B cell (primary cell): ENCODE data around the gene ASB7. TPM values are rescaled to one million over a fixed set of nuclear protein-coding genes. Genes with fewer than 3 reads are reported as not detected.

Experiments
- ATAC-seq: fragments of 200-7000 bp; cut with Tn5 transposase; one replicate; pipeline ENCODE4 v1.10.0; 2021; ENCODE audit warnings: low read depth, mild to moderate bottlenecking, moderate number of reproducible peaks, moderate library complexity
- CTCF ChIA-PET: fragments of 350-600 bp; sonication (Branson Sonifier 250); formaldehyde crosslinking; loops from one replicate; lab custom pipeline; 2021; ENCODE audit warnings: antibody characterized with exemption, inconsistent platforms; lab: Charles Lee
- POLR2A ChIA-PET: fragments of 350-600 bp; sonication (Branson Sonifier 250); formaldehyde crosslinking; loops from one replicate; lab custom pipeline; 2021; ENCODE audit warnings: antibody characterized with exemption; lab: Charles Lee
- DNase-seq: peaks from one replicate; pipeline ENCODE4 v3.0.0; 2013
- H2AFZ ChIP-seq: 2 replicates; pipeline ENCODE4 v1.6.1; 2012; ENCODE audit warnings: mild to moderate bottlenecking, low read depth, low read length; ENCODE audit not compliant: insufficient read depth, poor library complexity, severe bottlenecking
- H3K27ac ChIP-seq, 2 donors: 1 replicate in 1 of 2; 2 replicates in 1 of 2; pipeline ENCODE4 v1.5.1; 2012 to 2013; ENCODE audit warnings: low read length in 2 of 2, mild to moderate bottlenecking in 2 of 2, moderate library complexity in 1 of 2
- H3K27me3 ChIP-seq, 4 experiments: fragments of 200-600 bp in 1 of 4; sonication (generic) in 1 of 4; replicated peaks in 1 of 4; 1 replicate in 2 of 4; 2 replicates in 2 of 4; pipeline versions ENCODE4 v1.6.1 to v1.7.0; 2013 to 2016; ENCODE audit warnings: low read length in 3 of 4, mild to moderate bottlenecking in 2 of 4, mixed read lengths in 1 of 4, moderate library complexity in 1 of 4; ENCODE audit not compliant: insufficient read depth in 4 of 4, control insufficient read depth in 3 of 4; ENCODE audit errors: control extremely low read depth in 1 of 4
- H3K36me3 ChIP-seq, 2 experiments: replicated peaks in 1 of 2; 1 replicate in 1 of 2; 2 replicates in 1 of 2; pipeline versions ENCODE4 v1.6.1 to v1.7.1; 2013; ENCODE audit warnings: low read length in 1 of 2; ENCODE audit not compliant: insufficient read depth in 2 of 2, control insufficient read depth in 1 of 2; ENCODE audit errors: control extremely low read depth in 1 of 2, extremely low read depth in 1 of 2
- H3K4me1 ChIP-seq, 2 donors: fragments of 200-600 bp in 1 of 2; sonication (generic) in 1 of 2; 1 replicate in 1 of 2; 2 replicates in 1 of 2; pipeline versions ENCODE4 v1.5.1 to v1.6.1; 2013 to 2017; ENCODE audit warnings: low read length in 2 of 2; ENCODE audit not compliant: control insufficient read depth in 2 of 2, insufficient read depth in 2 of 2
- H3K4me2 ChIP-seq: replicated peaks from 2 replicates; pipeline ENCODE3; 2012; ENCODE audit warnings: mild to moderate bottlenecking, low read depth, low read length; ENCODE audit not compliant: poor library complexity, severe bottlenecking
- H3K4me3 ChIP-seq, 5 experiments: fragments of 200-600 bp in 1 of 5; sonication (generic) in 1 of 5; 1 replicate in 3 of 5; 2 replicates in 2 of 5; pipeline versions ENCODE4 v1.5.1 to v1.7.0; 2011 to 2016; ENCODE audit warnings: low read length in 4 of 5, mild to moderate bottlenecking in 4 of 5, low read depth in 2 of 5, control low read depth in 1 of 5, moderate library complexity in 1 of 5; ENCODE audit not compliant: insufficient read depth in 1 of 5; ENCODE audit errors: control extremely low read depth in 1 of 5, extremely low read depth in 1 of 5
- H3K79me2 ChIP-seq: fragments of 200-600 bp; sonication (generic); one replicate; pipeline ENCODE4 v1.6.0; 2016; ENCODE audit warnings: low read length; ENCODE audit not compliant: control insufficient read depth, insufficient read depth
- H3K9ac ChIP-seq: fragments of 200-600 bp; sonication (generic); 2 replicates; pipeline ENCODE4 v1.6.1; 2017; ENCODE audit warnings: mild to moderate bottlenecking, low read length, moderate library complexity
- H3K9me3 ChIP-seq, 3 donors: one replicate each; pipeline versions ENCODE4 v1.6.1 to v1.7.1; 2013; ENCODE audit warnings: low read length in 2 of 3; ENCODE audit not compliant: control insufficient read depth in 2 of 3, insufficient read depth in 1 of 3; ENCODE audit errors: control extremely low read depth in 1 of 3
- H4K20me1 ChIP-seq: 2 replicates; pipeline ENCODE4 v1.6.0; 2012; ENCODE audit warnings: mild to moderate bottlenecking, low read length; ENCODE audit not compliant: insufficient read depth, control insufficient read depth, poor library complexity, severe bottlenecking
- H3K27ac Mint-ChIP-seq: one replicate; pipeline ENCODE4 v1.8.0; 2021; ENCODE audit warnings: mixed read lengths
- H3K27me3 Mint-ChIP-seq: one replicate; pipeline ENCODE4 v1.8.0; 2021; ENCODE audit warnings: mixed read lengths
- H3K4me1 Mint-ChIP-seq: one replicate; pipeline ENCODE4 v1.8.0; 2021; ENCODE audit warnings: mixed read lengths
- H3K4me3 Mint-ChIP-seq: one replicate; pipeline ENCODE4 v1.8.0; 2021; ENCODE audit warnings: mixed read lengths
- H3K9me3 Mint-ChIP-seq: one replicate; pipeline ENCODE4 v1.8.0; 2022; ENCODE audit warnings: mixed read lengths; ENCODE audit not compliant: insufficient read depth
- CTCF ChIP-seq: fragments of 200-600 bp; IDR thresholded peaks from one replicate; pipeline ENCODE4 v1.8.0; 2022; ENCODE audit warnings: antibody characterized with exemption, mild to moderate bottlenecking
- EZH2 ChIP-seq: IDR thresholded peaks from 2 replicates; pipeline ENCODE4 v1.6.1; 2012; ENCODE audit warnings: borderline replicate concordance, low read depth, mild to moderate bottlenecking, moderate library complexity, low read length; ENCODE audit not compliant: insufficient read depth, poor library complexity, severe bottlenecking
- WGBS: methylation state at CpG from one replicate; pipeline ENCODE4 v1.1.5; 2013; ENCODE audit warnings: missing lambda C conversion rate; ENCODE audit not compliant: insufficient coverage; 5-methylcytosine and 5-hydroxymethylcytosine counted together
- intact Hi-C: fragments of 100-400 bp; cut with micrococcal nuclease; formaldehyde crosslinking; loops from one replicate; pipeline ENCODE4 v1.10.0; 2022
- polyA plus RNA-seq: library from polyadenylated mRNA; depleted of rRNA; stranded (reverse); fragments of >200 nt; gene quantifications from 2 replicates; pipeline ENCODE4 v1.2.3, GENCODE V29; 2012
- total RNA-seq, 2 donors: library from RNA; stranded (reverse); fragments of 120-200 nt in 1 of 2; gene quantifications; 1 replicate in 1 of 2; 2 replicates in 1 of 2; pipeline versions ENCODE4 v1.2.3 to v1.2.4, GENCODE V29; 2013 to 2022

Gene ASB7
- total and polyA plus RNA-seq, 2 donors (not counting 1 experiment from before 2014, with no cell fraction given), result 12.1 to 25.0 TPM

- no peak overlapping the region for H3K4me2 ChIP-seq
- 69% methylated on average over 2 of the region's 2 CpGs for WGBS
- no peak overlapping the region for H3K27ac Mint-ChIP-seq
Measured at GRCh38 chr15:100559330-100559729, 43.1 kb upstream of the ASB7 start.

GRCh38 chr15:100560323-100560722 lies 42.1 kb upstream of the ASB7 start:
- Histone ChIP-seq H3K27ac (no peak overlapping the region), H2AFZ (no peak overlapping the region), H3K36me3 (no peaks in the 10 kb centered on the region), H3K4me2 (no peak overlapping the region), H3K9ac (no peak overlapping the region), H3K4me1 (no peaks in the 10 kb centered on the region), H3K9me3 (peaks cover 0 to 3% (median 0%) of the 10 kb centered on the region in 3 donors), H3K27me3 (no peaks in the 10 kb centered on the region), H3K4me3 (no peak overlapping the region), H3K79me2 (no peaks in the 10 kb centered on the region), H4K20me1 (no peaks in the 10 kb centered on the region)
- no peak overlapping the region for H3K27ac Mint-ChIP-seq
- POLR2A ChIA-PET, result interaction anchor here (0.7 kb wide), 1 partner anchor 245 kb away, joined by 3 read pairs; no protein-coding TSS in a partner anchor
- no peak overlapping the region for H3K4me3 Mint-ChIP-seq
- CTCF ChIA-PET, result interaction anchor here (0.7 to 0.9 kb wide), 2 partner anchors 12 to 35 kb away, joined by 3 read pairs; no protein-coding TSS in a partner anchor
- no peak for ATAC-seq
- no peak for DNase-seq
- H3K4me1 Mint-ChIP-seq, result no peaks in the 10 kb centered on the region
- H3K27me3 Mint-ChIP-seq, result no peaks in the 10 kb centered on the region
- TF ChIP-seq EZH2 (no peak), CTCF (no peak)
- H3K9me3 Mint-ChIP-seq, result no peaks in the 10 kb centered on the region
- intact Hi-C loops, result no loop called here

More at GRCh38 chr15:100559330-100559729, 43.1 kb upstream of the ASB7 start:
- TF ChIP-seq EZH2 (no peak), CTCF (no peak)
- no peak overlapping the region for H3K4me3 Mint-ChIP-seq
- H3K4me3 ChIP-seq, result no peak overlapping the region
- H3K4me1 Mint-ChIP-seq, result no peaks in the 10 kb centered on the region
- POLR2A ChIA-PET, result no interaction called here
- no peak overlapping the region for H2AFZ ChIP-seq
- intact Hi-C loops, result no loop called here
- H3K36me3 ChIP-seq, result no peaks in the 10 kb centered on the region
- peaks cover 0 to 3% (median 0%) of the 10 kb centered on the region in 3 donors for H3K9me3 ChIP-seq
- ATAC-seq, result no peak
- no peak overlapping the region for H3K27ac ChIP-seq
- no peaks in the 10 kb centered on the region for H3K4me1 ChIP-seq
- H3K79me2 ChIP-seq, result no peaks in the 10 kb centered on the region
- H3K27me3 Mint-ChIP-seq, result no peaks in the 10 kb centered on the region
- CTCF ChIA-PET, result no interaction called here
- no peak overlapping the region for H3K9ac ChIP-seq
- no peak for DNase-seq
- H3K9me3 Mint-ChIP-seq, result no peaks in the 10 kb centered on the region
- H3K27me3 ChIP-seq, result no peaks in the 10 kb centered on the region
- no peaks in the 10 kb centered on the region for H4K20me1 ChIP-seq
